Calu3 (cell line): ENCODE data around the gene GOLGA6L10. TPM values are rescaled to one million over a fixed set of nuclear protein-coding genes. Genes with fewer than 3 reads are reported as not detected.
A peak's percentile ranks its signal among the peaks of the same experiment; 100 is the strongest.
"Not testable (repeated sequence)": the region's sequence is repeated elsewhere in the genome, so short reads cannot be mapped to it uniquely, and the experiment has no call there.

Experiments
- BruUV-seq: library from RNA; stranded (reverse); fragments of 400-500 nt; replicated peaks from 2 replicates; lab custom pipeline; 2021; lab: Mats Ljungman, UMichigan
- CTCF ChIA-PET: fragments of 300-600 bp; sonication (Branson Sonifier 250); formaldehyde crosslinking; loops from one replicate; lab custom pipeline; 2022; ENCODE audit warnings: antibody characterized with exemption; lab: Charles Lee
- DNase-seq: peaks from one replicate; pipeline ENCODE4 v3.0.0; 2022
- H3K27ac Mint-ChIP-seq: one replicate; pipeline ENCODE4 v1.8.0; 2022; ENCODE audit warnings: mixed read lengths; ENCODE audit not compliant: unreplicated experiment
- H3K27me3 Mint-ChIP-seq: one replicate; pipeline ENCODE4 v1.8.0; 2022; ENCODE audit warnings: mixed read lengths; ENCODE audit not compliant: unreplicated experiment
- H3K36me3 Mint-ChIP-seq: one replicate; pipeline ENCODE4 v1.8.0; 2022; ENCODE audit warnings: mild to moderate bottlenecking, moderate library complexity, mixed read lengths; ENCODE audit not compliant: insufficient read depth, unreplicated experiment
- H3K4me1 Mint-ChIP-seq: one replicate; pipeline ENCODE4 v1.8.0; 2022; ENCODE audit warnings: mild to moderate bottlenecking, low read depth, mixed read lengths; ENCODE audit not compliant: unreplicated experiment
- H3K4me3 Mint-ChIP-seq: one replicate; pipeline ENCODE4 v1.8.0; 2022; ENCODE audit warnings: mild to moderate bottlenecking, low read depth, moderate library complexity, mixed read lengths; ENCODE audit not compliant: unreplicated experiment
- H3K9me3 Mint-ChIP-seq: one replicate; pipeline ENCODE4 v1.8.0; 2022; ENCODE audit warnings: low read depth, mixed read lengths; ENCODE audit not compliant: unreplicated experiment
- CTCF ChIP-seq: fragments of 200-600 bp; IDR thresholded peaks from one replicate; pipeline ENCODE4 v1.8.0; 2022; ENCODE audit warnings: antibody characterized with exemption; ENCODE audit not compliant: unreplicated experiment
- intact Hi-C: fragments of 100-400 bp; cut with micrococcal nuclease; formaldehyde crosslinking; loops from one replicate; pipeline ENCODE4 v1.10.0; 2022; ENCODE audit not compliant: unreplicated experiment
- total RNA-seq: library from RNA; stranded (reverse); gene quantifications from 2 replicates; pipeline ENCODE4 v1.2.3, GENCODE V29; 2022

GOLGA6L10 gene
- total RNA-seq, 1 experiment from 2014 or later: 1.4 TPM

GRCh38 chr15:82387209-82387608 is 37.9 kb upstream of the GOLGA6L10 start:
- H3K9me3 Mint-ChIP-seq, intact Hi-C loops, H3K4me3 Mint-ChIP-seq, BruUV-seq, H3K4me1 Mint-ChIP-seq, H3K36me3 Mint-ChIP-seq, H3K27ac Mint-ChIP-seq, H3K27me3 Mint-ChIP-seq, DNase-seq, CTCF ChIA-PET: not testable (repeated sequence)

DNA sequence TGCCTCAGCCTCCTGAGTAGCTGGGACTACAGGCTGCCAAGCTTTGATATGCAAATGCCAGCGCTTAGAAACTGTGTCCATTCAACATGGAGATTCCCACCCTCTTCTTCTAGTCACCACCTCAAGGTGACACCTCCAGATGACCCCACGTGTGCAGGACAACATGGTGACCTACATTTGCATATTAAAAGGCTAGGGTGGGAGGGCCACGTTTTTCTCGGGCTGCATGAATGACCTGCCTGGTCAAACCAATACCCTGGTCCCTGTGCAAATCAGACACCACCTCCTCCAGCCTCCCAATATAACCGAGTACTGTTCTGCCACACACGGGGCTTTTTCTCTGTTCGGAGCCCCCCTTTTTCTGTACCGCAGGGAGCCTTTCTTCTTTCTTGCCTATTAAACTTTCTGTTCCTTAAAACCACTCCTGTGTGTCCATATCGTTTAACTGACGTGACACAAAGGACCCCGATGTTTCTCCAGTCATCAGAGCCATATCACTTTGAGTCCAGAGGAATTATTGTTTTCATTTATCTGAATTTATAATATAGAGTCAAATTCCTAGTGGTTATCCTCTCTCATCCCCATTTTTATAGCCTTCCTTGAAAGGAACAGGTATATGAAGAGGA is 32.2 kb upstream of the GOLGA6L10 start:
- H3K4me3 Mint-ChIP-seq, H3K36me3 Mint-ChIP-seq, intact Hi-C loops, DNase-seq, H3K27ac Mint-ChIP-seq, H3K4me1 Mint-ChIP-seq, H3K27me3 Mint-ChIP-seq, H3K9me3 Mint-ChIP-seq, BruUV-seq: not testable (repeated sequence)
- CTCF ChIA-PET: interaction anchor here (0.6 kb wide), 1 partner anchor 1066 kb away, joined by 3 read pairs; no protein-coding TSS in a partner anchor

- H3K4me1 Mint-ChIP-seq, H3K4me3 Mint-ChIP-seq, H3K27ac Mint-ChIP-seq, H3K36me3 Mint-ChIP-seq, BruUV-seq, intact Hi-C loops, CTCF ChIA-PET, DNase-seq, H3K27me3 Mint-ChIP-seq: not testable (repeated sequence)
- peaks cover 11% of the 10 kb centered on the region for H3K9me3 Mint-ChIP-seq
These were observed 30.3 kb upstream of the GOLGA6L10 start for GRCh38 chr15:82379552-82379951.

DNA sequence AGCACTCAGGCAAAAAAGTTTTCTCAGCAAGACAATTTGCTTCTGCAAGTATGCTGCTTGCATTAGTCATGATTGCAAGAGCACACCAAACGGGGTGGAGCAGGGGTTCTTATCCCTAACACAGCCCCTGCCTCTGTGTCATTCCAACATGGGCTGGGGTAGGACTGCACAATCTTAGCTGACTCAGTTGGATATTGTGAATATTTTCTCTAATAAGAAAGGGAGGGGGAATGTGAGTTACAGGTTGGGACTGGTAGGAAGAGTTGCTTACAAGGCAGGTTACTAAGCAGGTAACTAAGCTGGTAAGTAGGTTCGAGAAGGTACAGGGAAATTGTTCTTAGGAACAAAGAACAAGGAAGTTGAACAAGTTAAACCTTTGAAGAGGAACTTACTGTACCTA is 24.4 kb upstream of the GOLGA6L10 start:
- H3K4me1 Mint-ChIP-seq, H3K27me3 Mint-ChIP-seq, intact Hi-C loops, DNase-seq, BruUV-seq, H3K36me3 Mint-ChIP-seq, H3K4me3 Mint-ChIP-seq: not testable (repeated sequence)
- peaks cover 11% of the 10 kb centered on the region for H3K9me3 Mint-ChIP-seq
- CTCF ChIA-PET: interaction anchor here (0.6 kb wide), 1 partner anchor 12 kb away, joined by 3 read pairs; no protein-coding TSS in a partner anchor
- peak overlapping the region; percentile 36 for H3K27ac Mint-ChIP-seq

- peaks cover 11% of the 10 kb centered on the region for H3K9me3 Mint-ChIP-seq
- H3K4me1 Mint-ChIP-seq: peaks cover 9% of the 10 kb centered on the region
These were observed 22.4 kb upstream of the GOLGA6L10 start for GRCh38 chr15:82371656-82372055.

GRCh38 chr15:82367790-82368189 is 18.5 kb upstream of the GOLGA6L10 start:
- CTCF ChIA-PET, intact Hi-C loops, H3K9me3 Mint-ChIP-seq: not testable (repeated sequence)

More at GRCh38 chr15:82371656-82372055, 22.4 kb upstream of the GOLGA6L10 start:
- no peak for DNase-seq
- intact Hi-C loops: no loop called here
- CTCF ChIA-PET: no interaction called here
- no peaks in the 10 kb centered on the region for H3K27me3 Mint-ChIP-seq
- no peaks in the 10 kb centered on the region for H3K36me3 Mint-ChIP-seq
- no peak overlapping the region for H3K27ac Mint-ChIP-seq
- BruUV-seq: no TSS peak
- H3K4me3 Mint-ChIP-seq: no peak overlapping the region
- TF ChIP-seq CTCF: no peak

More at GRCh38 chr15:82367790-82368189, 18.5 kb upstream of the GOLGA6L10 start:
- H3K27me3 Mint-ChIP-seq, H3K36me3 Mint-ChIP-seq, BruUV-seq, H3K27ac Mint-ChIP-seq, H3K4me1 Mint-ChIP-seq, H3K4me3 Mint-ChIP-seq, DNase-seq: not testable (repeated sequence)
